HL-60 (cell line): ENCODE data around the gene SLC41A1.

Experiments used
- DNase-seq, 2 experiments: peaks; one replicate each; pipeline ENCODE4 v3.0.0-alpha.2; 2010 to 2020; ENCODE audit warnings: low read depth in 1 of 2, low spot score in 1 of 2
- H3K27ac ChIP-seq: fragments of 250-450 bp; sonication (Bioruptor Pico); replicated peaks from 2 replicates; pipeline ENCODE4 v1.5.1; 2020; ENCODE audit warnings: mild to moderate bottlenecking, moderate library complexity
- H3K27me3 ChIP-seq: fragments of 250-450 bp; sonication (Bioruptor Pico); 2 replicates; pipeline ENCODE4 v1.5.1; 2021; ENCODE audit warnings: mild to moderate bottlenecking, moderate library complexity; ENCODE audit not compliant: insufficient read depth, poor library complexity, severe bottlenecking
- H3K4me3 ChIP-seq: replicated peaks from 2 replicates; pipeline ENCODE4 v1.5.1; 2011; ENCODE audit warnings: mild to moderate bottlenecking, control low read depth, low read length; ENCODE audit not compliant: insufficient read depth
- CTCF ChIP-seq: IDR thresholded peaks from one replicate; pipeline ENCODE4 v1.5.1; 2011; ENCODE audit warnings: low read length, control low read depth, inconsistent platforms; ENCODE audit not compliant: insufficient read depth
- GABPA ChIP-seq: IDR thresholded peaks from 2 replicates; pipeline ENCODE4 v1.6.1; 2012; ENCODE audit warnings: low read depth
- POLR2AphosphoS5 ChIP-seq: IDR thresholded peaks from 2 replicates; pipeline ENCODE4 v1.6.1; 2012; ENCODE audit warnings: low read depth
- SPI1 ChIP-seq: IDR thresholded peaks from 2 replicates; pipeline ENCODE4 v1.6.1; 2012; ENCODE audit warnings: low read depth, mild to moderate bottlenecking, borderline replicate concordance
- TF ChIP-seq, protein P1 (sequence below): IDR thresholded peaks from 2 replicates; pipeline ENCODE4 v1.6.1; 2012; ENCODE audit warnings: low read depth; ENCODE audit not compliant: insufficient replicate concordance

SLC41A1 gene

GRCh38 chr1:205792961-205793673, 19.9 kb downstream of the SLC41A1 start:
- H3K4me3 ChIP-seq: no peak overlapping the region
- no peak for DNase-seq
- H3K27me3 ChIP-seq: no peaks in the 10 kb centered on the region
- TF ChIP-seq POLR2AphosphoS5 (no peak), SPI1 (no peak), CTCF (no peak), GABPA (no peak)
- TF ChIP-seq, protein P1, sequence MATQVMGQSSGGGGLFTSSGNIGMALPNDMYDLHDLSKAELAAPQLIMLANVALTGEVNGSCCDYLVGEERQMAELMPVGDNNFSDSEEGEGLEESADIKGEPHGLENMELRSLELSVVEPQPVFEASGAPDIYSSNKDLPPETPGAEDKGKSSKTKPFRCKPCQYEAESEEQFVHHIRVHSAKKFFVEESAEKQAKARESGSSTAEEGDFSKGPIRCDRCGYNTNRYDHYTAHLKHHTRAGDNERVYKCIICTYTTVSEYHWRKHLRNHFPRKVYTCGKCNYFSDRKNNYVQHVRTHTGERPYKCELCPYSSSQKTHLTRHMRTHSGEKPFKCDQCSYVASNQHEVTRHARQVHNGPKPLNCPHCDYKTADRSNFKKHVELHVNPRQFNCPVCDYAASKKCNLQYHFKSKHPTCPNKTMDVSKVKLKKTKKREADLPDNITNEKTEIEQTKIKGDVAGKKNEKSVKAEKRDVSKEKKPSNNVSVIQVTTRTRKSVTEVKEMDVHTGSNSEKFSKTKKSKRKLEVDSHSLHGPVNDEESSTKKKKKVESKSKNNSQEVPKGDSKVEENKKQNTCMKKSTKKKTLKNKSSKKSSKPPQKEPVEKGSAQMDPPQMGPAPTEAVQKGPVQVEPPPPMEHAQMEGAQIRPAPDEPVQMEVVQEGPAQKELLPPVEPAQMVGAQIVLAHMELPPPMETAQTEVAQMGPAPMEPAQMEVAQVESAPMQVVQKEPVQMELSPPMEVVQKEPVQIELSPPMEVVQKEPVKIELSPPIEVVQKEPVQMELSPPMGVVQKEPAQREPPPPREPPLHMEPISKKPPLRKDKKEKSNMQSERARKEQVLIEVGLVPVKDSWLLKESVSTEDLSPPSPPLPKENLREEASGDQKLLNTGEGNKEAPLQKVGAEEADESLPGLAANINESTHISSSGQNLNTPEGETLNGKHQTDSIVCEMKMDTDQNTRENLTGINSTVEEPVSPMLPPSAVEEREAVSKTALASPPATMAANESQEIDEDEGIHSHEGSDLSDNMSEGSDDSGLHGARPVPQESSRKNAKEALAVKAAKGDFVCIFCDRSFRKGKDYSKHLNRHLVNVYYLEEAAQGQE: no peak
- H3K27ac ChIP-seq: no peak overlapping the region

DNA sequence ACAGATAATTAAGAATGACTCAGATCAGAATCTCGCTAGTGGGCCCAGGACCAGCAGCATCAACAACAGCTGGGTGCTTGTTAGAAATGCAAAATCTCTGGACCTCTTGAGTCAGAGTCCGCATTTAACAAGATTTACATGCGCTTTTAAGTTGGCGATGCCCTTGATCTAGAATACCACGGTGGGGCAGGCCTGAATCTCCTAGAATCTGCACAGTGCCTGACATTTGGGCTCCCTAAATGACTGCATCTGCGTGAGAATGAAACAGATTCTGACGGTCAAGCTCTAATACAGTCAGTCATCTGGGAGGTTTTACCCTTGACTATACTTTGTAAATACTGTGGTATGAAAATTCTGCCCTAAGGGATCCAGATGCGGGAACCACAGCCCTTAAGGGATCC, 20.5 kb downstream of the SLC41A1 start:
- H3K4me3 ChIP-seq: no peak overlapping the region
- TF ChIP-seq, protein P1: no peak
- no peak for TF ChIP-seq GABPA
- no peak for TF ChIP-seq CTCF
- no peak for TF ChIP-seq POLR2AphosphoS5
- no peak overlapping the region for H3K27ac ChIP-seq
- DNase-seq: no peak
- no peaks in the 10 kb centered on the region for H3K27me3 ChIP-seq

- Histone ChIP-seq H3K27ac (no peak overlapping the region), H3K4me3 (no peak overlapping the region), H3K27me3 (no peaks in the 10 kb centered on the region)
- TF ChIP-seq GABPA (no peak), CTCF (peak; percentile 78)
- peak in 1 of 2 experiments; percentile 70 for DNase-seq
Measured at GRCh38 chr1:205791568-205792180, 21.3 kb downstream of the SLC41A1 start.
